NK-92 treated with Interleukin-12 subunit alpha and Interleukin-12 subunit beta, amount 100 ng/mL, for 24 hours (cell line): Measurements from ENCODE around the gene PRELID3B.

ENCODE experiments used
- DNase-seq: peaks from one replicate; lab custom pipeline; 2025; lab: John Stamatoyannopoulos, UW

The PRELID3B gene

DNA sequence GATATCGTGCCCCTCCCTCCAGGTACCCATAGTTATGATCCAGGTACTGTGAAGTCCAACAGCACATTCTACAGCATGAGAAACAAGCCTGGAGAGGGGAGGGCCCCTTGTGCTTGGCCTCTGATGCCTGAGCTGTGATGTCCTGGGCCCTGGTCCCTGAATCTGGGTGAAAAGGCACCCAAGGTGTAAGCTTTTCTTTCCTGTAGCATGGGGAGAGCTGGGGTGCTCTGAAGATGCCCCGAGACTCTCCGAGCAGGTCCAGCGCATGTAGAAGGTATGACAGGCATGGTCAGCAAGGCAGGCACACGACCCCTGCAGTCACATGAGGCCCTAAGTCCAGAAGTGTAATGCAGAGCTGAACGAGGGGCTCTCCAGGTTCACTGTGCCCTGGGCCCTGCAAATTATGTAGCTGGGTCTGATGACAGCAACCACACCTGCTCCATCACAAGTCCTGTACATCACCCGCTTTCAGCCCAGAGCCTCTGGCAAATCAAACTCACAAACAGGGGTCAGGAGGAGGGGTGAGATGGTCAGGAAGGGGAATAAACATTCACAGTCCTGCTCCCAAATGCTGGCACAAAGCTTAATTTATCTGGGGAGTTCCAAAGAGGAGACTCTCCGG, 33.8 kb downstream of the PRELID3B start:
- DNase-seq, result no peak

GRCh38 chr20:59007665-59008511, 34.7 kb downstream of the PRELID3B start:
- DNase-seq, result no peak

DNA sequence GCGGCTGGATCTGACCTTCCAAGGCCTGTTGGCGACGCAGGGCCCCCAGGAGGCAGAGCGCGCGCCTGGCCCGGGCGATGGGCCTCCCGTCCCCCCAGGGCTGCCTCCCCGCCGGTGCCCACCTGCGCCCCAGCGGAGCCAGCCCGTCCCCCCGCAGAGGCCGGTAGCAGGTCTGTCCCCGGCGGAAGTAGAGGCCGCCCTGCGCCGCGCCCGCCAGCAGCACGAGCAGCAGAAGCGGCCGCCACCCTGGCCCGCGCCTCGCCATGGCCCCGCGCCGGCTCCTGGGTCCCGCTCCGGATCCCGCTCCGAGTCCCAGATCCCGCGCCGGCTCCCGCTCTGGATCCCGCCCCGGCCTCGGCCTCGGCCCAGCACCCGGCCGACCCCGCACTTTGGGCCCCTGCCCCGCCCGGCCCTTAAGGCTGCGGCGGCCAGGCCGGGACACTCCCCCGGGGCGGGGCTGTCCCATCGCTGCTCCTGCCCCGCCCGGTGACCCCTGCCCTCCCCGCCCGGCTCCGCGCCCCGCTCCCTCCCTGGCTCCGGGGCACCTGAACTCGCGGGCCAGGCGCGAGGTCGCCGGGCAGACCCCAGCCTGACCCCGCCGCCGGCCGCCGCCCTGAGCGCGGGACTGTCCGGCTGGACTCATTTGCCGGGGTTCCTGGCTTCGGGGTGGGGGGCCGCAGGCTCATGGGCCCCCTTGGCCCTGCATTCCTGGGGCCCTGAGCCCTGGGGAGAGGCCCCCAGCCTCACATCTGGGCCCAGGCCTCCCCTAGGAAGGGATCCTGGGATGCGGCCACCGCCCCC, 35.5 kb downstream of the PRELID3B start, which contains the start of gene CTSZ:
CTSZ (minus strand) TSS at position 391 of the 801 bp plus-strand sequence; CDS start at position 265, 126 bp downstream.
- DNase-seq, result peak; percentile 28

DNA sequence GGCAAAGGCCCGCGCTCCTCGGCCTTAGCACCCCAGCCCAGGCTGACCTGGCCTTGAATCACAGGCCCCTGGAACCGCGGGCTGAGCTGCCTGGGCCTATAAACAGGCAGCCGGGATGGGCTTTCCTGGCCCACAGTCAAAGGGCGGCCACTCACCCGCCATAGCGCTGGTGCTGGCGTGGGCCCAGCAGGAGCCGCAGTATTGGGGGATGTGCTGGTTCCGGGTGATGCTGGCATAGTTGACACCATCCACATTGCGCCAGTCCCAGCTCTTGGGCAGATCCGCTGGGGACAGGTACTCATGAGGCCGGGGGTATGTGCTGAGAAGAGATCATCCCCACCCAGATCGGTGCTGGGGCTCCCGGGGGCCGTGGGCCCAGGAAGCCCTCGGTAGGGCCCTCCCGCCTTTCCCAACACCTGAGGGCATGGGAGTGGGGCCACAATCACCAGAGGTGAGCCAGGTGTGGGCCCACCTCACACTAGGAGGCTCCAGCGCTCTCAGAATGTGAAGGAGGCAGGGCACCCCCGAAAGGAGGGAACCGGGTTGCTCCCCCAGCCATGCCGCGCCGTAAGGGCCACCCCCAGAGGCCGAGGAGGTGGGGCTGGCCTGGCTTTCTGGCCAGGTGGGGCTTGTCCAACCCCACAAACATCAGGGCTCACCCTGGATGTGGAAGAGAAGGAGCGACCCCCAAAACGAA, 36.3 kb downstream of the PRELID3B start:
- no peak for DNase-seq

DNA sequence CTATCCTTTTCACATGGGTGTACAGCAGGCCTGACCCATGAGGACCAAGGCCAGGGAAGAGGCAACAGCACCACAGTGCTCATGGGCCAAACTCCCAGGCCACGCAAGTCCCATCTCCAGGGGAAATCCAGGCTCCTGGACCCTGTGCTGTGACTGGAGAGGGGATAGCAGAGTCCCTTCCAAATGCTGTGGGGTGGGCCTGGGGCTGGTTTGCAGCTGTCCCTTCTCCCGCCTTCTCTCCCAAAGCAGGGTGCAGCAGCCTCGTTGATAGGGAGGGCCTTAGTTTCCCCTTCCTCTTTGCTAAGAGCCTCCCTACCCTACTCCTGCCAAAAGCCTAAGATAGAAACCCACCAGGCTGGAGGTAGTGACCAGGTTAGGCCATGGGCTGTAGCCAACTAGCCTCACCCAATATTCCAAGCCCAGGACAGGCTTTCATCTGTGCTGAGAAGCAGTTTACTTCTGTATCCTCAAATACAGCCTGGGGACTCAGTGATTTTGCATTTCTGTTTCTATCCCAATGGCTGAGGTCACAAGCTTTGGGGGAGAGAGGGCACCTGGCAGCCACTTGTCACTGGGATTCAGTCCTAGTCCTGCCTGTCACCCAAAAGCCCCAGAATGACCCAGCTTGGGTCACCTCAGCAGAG, 36.9 kb downstream of the PRELID3B start:
- DNase-seq, result no peak

DNA sequence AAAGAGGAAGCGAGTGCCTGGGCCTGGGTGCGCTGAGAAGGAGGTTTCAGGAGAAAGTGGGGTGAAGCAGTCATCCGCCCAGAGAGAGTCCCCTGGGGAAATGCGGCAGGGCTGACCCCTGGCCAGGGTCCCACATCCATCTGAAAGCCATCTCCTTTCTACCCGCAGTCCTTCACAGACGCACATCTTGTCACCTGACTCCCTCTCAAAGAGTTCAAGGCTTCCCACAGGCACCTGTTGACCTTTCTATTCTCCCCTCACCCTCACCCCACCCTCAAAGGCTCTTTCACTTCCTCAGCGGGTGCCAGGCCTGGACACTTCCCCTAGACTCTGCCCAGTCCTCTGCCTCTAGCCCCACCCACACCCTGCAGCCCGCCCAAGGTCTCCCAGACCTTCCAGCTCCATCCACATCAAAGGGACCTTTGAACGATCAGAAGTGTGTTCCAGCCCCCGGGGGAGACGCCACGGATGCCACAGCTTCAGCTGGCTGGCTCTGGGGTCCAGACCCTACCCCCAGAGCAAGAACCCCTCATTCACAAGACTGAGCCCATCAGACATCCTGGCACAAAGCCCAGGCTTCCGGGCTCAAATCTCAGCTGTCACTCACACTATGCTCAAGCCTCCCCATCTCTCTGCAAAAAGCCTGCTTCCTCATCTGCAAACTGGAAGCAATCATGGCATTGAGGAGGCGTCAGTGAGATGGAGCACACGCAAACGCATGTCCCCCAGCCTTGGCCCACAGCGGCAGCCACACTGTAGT, 37.6 kb downstream of the PRELID3B start:
- DNase-seq, result no peak

DNA sequence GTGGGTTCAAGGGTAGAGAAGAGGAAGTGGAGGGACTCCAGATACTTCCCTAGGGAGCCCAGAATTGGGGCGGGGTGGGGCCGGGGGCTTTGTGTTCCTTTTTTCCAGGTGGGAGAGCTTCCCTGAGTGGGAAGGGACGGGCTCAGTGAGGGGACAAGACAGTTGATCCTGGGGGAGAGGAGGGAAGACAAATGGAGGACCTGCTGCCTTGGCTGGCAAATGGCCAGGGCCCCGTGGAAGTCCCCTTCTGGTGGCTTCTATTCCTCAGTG, 38.2 kb downstream of the PRELID3B start:
- no peak for DNase-seq

GRCh38 chr20:59003836-59004492, 38.6 kb downstream of the PRELID3B start:
- DNase-seq, result no peak

DNA sequence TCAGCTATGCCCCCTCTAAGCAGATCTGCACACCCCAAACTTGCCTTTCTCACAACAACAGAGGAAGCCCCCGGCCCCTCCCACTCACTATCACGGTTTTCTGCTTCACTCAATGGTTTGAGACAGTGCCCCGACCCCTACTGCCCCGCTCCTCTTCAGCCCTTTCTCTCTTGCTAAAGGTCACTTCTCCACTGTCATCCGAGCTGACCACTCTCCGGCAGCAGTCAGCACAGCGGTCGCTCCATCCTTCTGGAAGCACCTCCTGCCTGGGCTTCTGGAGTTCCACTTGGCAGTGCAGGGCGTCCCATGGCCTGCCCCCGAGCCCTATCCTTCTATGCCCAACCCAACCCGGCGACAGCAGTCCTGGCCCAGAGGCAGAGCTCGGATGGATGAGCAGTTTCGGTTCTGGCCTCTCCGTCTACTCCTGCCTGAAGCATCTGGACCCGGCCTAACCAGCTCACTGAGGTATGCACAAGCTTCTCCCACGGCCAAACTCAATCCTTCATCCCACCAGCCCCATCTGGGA, 39.6 kb downstream of the PRELID3B start:
- DNase-seq, result no peak

- no peak for DNase-seq
Observed at GRCh38 chr20:59002388-59002787, 40.2 kb downstream of the PRELID3B start.

DNA sequence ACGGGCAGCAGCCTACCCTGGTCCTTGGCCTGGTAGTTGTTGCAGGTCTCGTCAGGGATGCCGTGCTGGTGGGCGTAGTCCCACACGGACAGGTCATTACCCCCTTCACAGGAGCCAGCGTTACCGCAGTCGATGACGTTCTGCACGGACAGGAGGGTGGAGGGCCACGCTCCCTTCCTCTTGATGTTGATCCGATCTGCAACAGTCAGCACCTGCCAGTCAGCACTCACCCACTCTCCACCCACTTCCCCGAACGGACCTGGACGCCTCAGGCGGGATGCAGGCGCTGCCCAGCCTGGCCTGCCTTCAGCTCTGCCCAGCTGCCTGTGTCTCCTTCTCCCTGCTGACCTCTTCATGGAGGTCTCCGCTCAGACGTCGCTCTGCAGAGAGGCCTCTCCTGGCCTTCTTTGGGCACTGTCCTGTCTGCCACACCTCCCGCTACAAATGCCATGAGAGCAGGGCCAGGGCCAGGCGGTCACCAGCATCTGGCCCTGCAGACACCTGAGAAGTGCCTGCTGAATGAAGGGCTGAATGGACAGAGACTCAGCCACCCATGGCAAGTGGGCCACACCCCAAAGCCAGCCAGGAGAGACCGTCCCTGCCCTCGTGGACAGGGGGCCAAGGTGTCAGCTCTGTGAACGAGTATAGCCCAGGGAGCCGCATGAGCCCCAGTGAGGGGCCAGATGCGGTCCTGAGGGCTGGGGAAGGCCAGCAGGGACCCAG, 41.0 kb downstream of the PRELID3B start:
- DNase-seq, result no peak

DNA sequence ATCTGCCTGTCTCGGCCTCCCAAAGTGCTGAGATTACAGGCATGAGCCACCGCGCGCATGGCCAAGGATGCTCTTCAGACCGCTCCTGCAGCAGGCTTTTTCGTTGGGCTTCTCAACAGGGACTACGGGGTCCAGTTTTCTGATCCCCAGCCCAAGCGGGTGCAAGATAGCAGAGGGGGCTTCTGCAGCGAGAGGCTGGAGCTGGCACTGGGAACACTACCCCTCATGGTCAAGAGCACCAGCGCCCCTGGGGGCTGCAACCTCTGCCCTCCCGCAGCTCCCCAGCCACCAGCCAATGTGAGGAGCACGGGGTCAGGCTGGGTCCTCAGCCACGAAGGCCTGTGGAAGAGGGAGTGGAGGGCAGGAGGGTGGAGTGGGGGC, 41.5 kb downstream of the PRELID3B start:
- no peak for DNase-seq

GRCh38 chr20:59000326-59000725, 42.3 kb downstream of the PRELID3B start:
- DNase-seq, result no peak

DNA sequence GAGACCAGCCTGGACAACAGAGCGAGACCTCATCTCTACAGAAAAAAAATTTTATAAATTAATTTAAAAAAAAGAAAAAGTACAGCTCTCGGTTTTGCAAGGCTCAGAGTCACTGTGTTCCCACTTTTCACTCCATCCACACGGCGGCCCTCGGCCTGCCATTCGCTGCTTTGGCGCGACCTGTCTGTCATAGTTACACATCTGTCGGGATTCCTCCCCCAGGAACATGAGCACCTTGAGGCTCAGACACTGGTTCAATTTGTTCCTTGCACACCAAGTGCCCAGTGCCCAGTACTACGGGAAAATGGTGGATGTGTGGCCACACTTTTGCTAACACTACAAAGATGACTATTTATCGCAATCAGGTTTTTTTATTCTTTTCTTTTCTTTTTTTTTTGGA, 43.9 kb downstream of the PRELID3B start:
- no peak for DNase-seq

- no peak for DNase-seq
Observed at GRCh38 chr20:58997141-58997770, 45.3 kb downstream of the PRELID3B start.

DNA sequence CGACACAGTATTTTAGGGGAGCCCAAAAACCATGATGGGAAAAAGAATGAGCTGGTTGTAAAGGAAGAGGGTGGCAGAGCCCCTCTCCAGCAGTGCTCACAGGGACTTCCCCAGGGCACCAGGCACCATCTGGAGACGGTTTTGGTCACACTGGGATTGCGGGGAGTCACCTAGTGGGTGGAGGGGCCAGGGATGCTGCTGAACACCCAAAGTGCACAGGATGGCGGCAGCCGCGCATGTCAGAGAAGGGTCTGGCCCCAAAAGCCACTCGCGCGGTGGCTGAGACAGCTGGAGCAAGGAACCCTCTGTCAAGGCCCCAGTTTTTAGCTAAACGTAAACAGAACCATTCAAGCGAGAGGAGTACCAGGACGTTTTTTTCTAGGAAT, 46.4 kb downstream of the PRELID3B start:
- DNase-seq, result no peak

- DNase-seq, result no peak
Observed at GRCh38 chr20:58995461-58996225, 46.9 kb downstream of the PRELID3B start.

DNA sequence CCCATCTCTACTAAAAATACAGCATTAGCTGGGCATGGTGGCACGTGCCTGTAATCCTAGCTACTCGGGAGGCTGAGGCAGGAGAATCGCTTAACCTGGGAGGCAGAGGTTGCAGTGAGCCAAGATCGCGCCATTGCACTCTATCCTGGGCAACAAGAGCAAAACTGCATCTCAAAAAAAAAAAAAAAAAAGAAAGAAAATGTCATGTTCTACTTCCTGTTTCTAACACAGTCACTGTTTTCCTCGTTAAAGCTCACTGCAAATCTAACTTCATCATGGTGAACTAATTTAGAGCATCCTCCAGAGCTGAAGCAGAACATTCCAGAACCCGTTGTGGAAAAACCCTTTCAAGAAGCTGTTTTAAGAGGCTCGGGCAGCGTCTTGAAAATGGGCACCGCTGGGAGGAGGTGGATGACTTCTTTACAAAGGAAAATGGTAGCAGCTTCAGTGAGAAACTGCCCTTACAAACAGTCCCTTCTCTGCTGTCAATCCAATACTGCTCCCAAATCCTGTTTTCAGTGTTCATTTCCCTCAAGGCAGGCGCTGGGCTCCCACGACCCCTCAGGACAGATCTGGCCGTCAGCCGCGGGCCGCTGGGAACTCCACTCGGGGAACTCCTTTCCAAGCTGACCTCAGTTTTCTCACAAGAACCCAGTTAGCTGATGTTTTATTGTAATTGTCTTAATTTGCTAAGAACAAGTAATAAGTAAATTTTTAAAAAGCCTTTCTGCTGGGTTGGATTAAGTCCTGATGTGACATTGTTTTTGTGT, 48.0 kb downstream of the PRELID3B start:
- DNase-seq, result no peak
